ENCODE data around the gene ACOT11. TPM values are rescaled to one million over a fixed set of nuclear protein-coding genes. Genes with fewer than 3 reads are reported as not detected.

Gene ACOT11
- total RNA-seq, 1 donor from 2014 or later, result 3.4 TPM

- DNase-seq (ENCODE audit: low read depth), result no peak
- H3K36me3 ChIP-seq (ENCODE audit: control insufficient read depth, insufficient read depth, low read length), result peaks cover 3% of the 10 kb centered on the region
- TF ChIP-seq, protein P1, sequence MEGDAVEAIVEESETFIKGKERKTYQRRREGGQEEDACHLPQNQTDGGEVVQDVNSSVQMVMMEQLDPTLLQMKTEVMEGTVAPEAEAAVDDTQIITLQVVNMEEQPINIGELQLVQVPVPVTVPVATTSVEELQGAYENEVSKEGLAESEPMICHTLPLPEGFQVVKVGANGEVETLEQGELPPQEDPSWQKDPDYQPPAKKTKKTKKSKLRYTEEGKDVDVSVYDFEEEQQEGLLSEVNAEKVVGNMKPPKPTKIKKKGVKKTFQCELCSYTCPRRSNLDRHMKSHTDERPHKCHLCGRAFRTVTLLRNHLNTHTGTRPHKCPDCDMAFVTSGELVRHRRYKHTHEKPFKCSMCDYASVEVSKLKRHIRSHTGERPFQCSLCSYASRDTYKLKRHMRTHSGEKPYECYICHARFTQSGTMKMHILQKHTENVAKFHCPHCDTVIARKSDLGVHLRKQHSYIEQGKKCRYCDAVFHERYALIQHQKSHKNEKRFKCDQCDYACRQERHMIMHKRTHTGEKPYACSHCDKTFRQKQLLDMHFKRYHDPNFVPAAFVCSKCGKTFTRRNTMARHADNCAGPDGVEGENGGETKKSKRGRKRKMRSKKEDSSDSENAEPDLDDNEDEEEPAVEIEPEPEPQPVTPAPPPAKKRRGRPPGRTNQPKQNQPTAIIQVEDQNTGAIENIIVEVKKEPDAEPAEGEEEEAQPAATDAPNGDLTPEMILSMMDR (IDR thresholded peaks at IDR 0.05; ENCODE audit: insufficient read depth, low read length, severe bottlenecking), result no peak
- FAIRE-seq, result no peak
- no peaks in the 10 kb centered on the region for H3K27me3 ChIP-seq (ENCODE audit: control insufficient read depth, insufficient read depth, low read length)
- no peak overlapping the region for H3K4me3 ChIP-seq (ENCODE audit: low read depth, low read length)
These were observed 48.7 kb downstream of the ACOT11 start for GRCh38 chr1:54596756-54597155.

DNA sequence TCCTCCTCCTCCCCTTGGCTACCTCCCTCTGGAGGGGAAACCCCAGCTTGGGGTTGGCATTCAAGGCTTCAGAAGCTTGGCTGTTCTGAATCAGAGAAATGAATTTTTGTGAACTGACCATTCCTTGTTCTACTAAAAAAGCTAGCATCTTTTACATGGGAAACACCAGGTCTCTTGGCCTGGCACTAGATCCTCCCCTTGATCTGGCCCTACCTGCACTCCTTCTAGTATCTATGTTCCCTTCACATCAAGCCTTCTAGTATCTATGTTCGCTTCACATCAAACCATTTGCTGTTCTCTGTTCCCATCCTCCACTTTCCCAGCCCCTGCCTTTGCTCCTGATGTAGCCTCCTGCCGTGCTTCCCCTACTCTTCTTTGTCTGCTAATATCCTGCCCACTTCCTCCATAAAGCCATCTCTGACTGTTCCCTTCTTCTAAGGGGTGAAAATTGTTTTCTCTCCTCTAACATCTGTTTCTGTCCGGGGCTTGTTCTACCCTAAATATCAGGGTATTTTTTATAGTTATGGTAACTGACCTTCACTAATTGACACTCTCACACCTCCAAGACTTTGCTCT, 49.5 kb downstream of the ACOT11 start:
- no peak for DNase-seq (ENCODE audit: low read depth)
- Histone ChIP-seq H3K27me3 (ENCODE audit: control insufficient read depth, insufficient read depth, low read length) (no peaks in the 10 kb centered on the region), H3K36me3 (ENCODE audit: control insufficient read depth, insufficient read depth, low read length) (peaks cover 3% of the 10 kb centered on the region), H3K4me3 (ENCODE audit: low read depth, low read length) (no peak overlapping the region)
- TF ChIP-seq, protein P1 (IDR thresholded peaks at IDR 0.05; ENCODE audit: insufficient read depth, low read length, severe bottlenecking), result no peak
- FAIRE-seq, result no peak

GRCh38 chr1:54599211-54599823, 51.3 kb downstream of the ACOT11 start:
- peaks cover 3% of the 10 kb centered on the region for H3K36me3 ChIP-seq (ENCODE audit: control insufficient read depth, insufficient read depth, low read length)
- no peak for FAIRE-seq
- TF ChIP-seq, protein P1 (IDR thresholded peaks at IDR 0.05; ENCODE audit: insufficient read depth, low read length, severe bottlenecking), result no peak

GRCh38 chr1:54600947-54601721, 53.1 kb downstream of the ACOT11 start:
- TF ChIP-seq, protein P1 (IDR thresholded peaks at IDR 0.05; ENCODE audit: insufficient read depth, low read length, severe bottlenecking), result no peak
- FAIRE-seq, result peak; percentile 93
- H3K36me3 ChIP-seq (ENCODE audit: control insufficient read depth, insufficient read depth, low read length), result peaks cover 2% of the 10 kb centered on the region

More at GRCh38 chr1:54599211-54599823, 51.3 kb downstream of the ACOT11 start:
- DNase-seq (ENCODE audit: low read depth), result no peak
- H3K27me3 ChIP-seq (ENCODE audit: control insufficient read depth, insufficient read depth, low read length), result no peaks in the 10 kb centered on the region
- H3K4me3 ChIP-seq (ENCODE audit: low read depth, low read length), result no peak overlapping the region

DNA sequence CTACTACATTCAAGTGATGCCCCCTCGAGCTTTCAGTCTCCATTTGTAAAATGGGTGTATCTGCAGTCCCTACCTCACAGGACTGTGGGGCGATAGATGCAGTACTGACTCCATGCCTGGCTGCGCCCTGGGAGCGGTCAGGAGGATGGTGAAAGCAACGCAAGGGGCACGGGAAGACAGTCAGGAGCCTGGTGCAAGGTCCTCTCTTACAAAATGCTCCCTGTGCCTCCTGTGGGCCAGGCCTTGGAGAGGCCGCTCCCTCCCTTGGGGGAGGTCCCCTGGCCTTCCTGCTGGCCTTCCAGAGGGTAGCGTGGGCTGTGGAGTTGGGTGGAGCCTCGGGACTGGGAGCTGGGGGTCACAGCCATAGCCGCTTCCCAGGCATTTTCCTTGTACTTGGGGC, 53.7 kb downstream of the ACOT11 start:
- H3K36me3 ChIP-seq (ENCODE audit: control insufficient read depth, insufficient read depth, low read length), result peaks cover 2% of the 10 kb centered on the region
- H3K4me3 ChIP-seq (ENCODE audit: low read depth, low read length), result no peak overlapping the region
- peak; percentile 73 for FAIRE-seq
- DNase-seq (ENCODE audit: low read depth), result no peak
- TF ChIP-seq, protein P1 (IDR thresholded peaks at IDR 0.05; ENCODE audit: insufficient read depth, low read length, severe bottlenecking), result no peak
- H3K27me3 ChIP-seq (ENCODE audit: control insufficient read depth, insufficient read depth, low read length), result no peaks in the 10 kb centered on the region

More at GRCh38 chr1:54600947-54601721, 53.1 kb downstream of the ACOT11 start:
- Histone ChIP-seq H3K4me3 (ENCODE audit: low read depth, low read length) (no peak overlapping the region), H3K27me3 (ENCODE audit: control insufficient read depth, insufficient read depth, low read length) (no peaks in the 10 kb centered on the region)
- no peak for DNase-seq (ENCODE audit: low read depth)

Measured in bronchial epithelial cell (primary cell).